ENCODE data around the gene RNF112.
"Not testable (repeated sequence)": the region's sequence is repeated elsewhere in the genome, so short reads cannot be mapped to it uniquely, and the experiment has no call there.

Gene RNF112

GRCh38 chr17:19414396-19415280, 3.6 kb downstream of the RNF112 start:
- no peak for DNase-seq

GRCh38 chr17:19415311-19415710, 4.3 kb downstream of the RNF112 start:
- DNase-seq, result peak in 1 of 2 experiments; percentile 12

DNA sequence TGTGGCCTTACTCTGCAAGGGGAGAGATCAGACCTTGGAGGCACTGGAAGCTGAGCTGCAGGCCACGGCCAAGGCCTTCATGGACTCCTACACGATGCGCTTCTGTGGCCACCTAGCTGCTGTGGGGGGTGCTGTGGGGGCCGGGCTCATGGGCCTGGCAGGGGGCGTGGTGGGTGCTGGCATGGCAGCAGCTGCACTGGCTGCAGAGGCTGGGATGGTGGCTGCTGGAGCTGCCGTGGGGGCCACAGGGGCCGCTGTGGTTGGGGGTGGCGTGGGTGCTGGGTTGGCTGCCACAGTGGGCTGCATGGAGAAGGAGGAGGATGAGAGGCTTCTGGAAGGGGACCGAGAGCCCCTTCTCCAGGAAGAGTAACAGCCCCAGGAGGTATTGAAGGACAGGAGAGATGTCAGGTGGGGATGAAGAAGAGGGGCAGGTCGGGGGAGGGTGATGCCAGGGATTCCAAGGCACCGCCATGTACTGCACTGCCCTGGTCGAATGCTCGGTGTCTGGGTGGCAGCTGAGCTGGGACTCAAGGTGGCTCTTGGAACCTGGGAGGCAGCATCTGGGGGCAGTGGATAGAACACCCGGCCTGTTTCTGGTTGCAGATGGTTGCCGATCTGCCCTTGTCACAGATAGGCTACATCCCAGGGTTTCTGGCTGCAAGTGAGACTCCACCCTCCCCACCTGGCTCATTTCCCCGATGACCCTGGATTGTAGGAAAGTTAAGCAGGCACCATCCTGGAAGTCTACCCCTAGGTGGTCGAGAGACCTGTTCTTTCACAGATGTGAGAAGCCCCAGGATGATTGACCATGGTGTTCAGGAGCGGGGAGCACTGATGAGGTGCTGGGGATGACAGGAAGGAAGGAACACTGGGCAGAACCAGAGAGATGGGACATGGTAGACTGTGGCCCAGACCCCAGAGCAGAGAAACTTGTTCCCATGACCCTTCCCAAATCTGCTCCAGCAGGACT, 5.1 kb downstream of the RNF112 start:
- peak in 1 of 2 experiments; percentile 46 for DNase-seq

DNA sequence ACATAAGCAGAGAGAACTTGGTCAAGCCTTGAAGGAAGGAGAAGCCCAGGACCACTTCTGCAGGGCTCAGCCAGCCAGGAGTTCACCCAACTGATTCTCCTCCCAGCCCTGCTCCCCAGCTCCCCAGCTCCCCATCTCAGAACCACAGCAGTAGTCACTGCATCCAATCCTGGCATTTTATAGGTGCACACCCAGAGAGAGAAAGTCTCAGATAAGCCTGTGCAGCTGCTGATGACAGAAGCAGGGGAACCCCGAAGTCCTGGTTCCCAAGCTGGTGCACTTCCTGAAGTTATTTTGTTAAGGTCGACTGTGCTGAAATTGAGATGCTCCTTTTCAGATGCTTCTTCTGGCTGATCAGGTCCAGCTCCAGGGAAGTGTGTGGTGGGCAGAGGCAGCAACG, 6.6 kb downstream of the RNF112 start:
- DNase-seq, result no peak

- no peak for DNase-seq
Observed at GRCh38 chr17:19418251-19418992, 7.4 kb downstream of the RNF112 start.

- DNase-seq, result no peak
Observed at GRCh38 chr17:19421219-19421618, 10.2 kb downstream of the RNF112 start.

- DNase-seq, result no peak
Observed at GRCh38 chr17:19421926-19422325, 10.9 kb downstream of the RNF112 start.

DNA sequence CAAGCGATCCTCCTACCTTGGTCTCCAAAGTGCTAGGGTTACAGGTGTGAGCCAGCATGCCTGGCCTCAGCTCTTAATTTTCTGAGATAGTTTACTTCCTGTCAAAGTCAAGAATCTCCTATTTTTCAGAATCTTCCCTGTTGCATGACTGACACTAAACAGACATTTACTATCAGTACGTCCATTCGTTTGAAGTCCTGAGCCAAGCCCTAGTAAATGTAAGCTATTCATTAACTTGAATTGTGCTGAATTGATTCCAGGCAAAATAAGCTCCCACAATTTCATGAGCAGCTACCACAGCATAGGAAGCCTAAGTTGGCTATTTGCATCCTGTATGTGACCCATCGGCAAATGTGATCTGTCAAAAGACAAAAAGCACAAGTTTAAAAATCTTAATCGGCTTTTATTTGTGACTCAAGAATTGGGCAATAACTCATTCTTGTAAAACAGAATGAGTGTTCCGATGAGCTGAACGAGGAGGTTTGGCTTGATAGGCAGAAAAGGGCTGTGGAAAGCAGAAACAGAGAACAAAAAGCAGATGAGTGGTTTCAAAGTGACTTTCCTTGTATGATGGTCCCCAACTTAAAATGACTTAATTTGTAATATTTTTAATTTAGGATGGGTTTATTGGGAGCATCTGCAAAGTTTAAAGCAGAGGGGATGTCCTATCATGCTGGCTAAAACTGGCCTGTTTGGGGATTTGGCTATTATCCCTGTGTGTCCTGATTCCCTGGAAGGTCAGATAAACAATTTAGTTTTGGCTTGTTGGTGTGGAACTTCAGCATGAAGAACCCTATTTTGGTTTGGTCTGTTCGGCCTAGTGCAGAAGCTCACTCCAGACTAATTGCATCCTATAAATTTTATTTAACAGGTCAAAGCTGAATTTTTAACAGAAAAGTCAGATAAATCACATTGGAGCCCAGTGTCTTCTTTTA, 14.2 kb downstream of the RNF112 start:
- no peak for DNase-seq

DNA sequence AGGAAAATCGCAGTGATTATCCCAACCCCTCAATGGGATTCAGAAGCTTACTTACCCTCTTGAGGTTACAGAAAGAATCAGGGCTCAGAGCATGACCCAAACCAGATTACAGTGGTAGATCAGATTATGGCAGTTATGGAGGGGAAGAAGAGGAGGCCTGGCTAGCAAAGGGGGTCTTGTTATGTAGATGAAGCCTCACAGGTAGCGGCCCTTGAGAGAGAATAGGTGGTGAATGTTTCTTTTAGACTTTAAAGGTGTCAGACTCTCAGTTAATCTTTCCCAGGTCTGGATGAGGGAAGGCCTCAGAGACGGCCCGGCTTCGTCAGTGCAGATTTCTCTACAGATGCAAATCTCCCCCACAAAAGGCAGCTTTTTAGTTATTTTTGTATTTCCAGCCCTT, 15.6 kb downstream of the RNF112 start:
- no peak for DNase-seq

DNA sequence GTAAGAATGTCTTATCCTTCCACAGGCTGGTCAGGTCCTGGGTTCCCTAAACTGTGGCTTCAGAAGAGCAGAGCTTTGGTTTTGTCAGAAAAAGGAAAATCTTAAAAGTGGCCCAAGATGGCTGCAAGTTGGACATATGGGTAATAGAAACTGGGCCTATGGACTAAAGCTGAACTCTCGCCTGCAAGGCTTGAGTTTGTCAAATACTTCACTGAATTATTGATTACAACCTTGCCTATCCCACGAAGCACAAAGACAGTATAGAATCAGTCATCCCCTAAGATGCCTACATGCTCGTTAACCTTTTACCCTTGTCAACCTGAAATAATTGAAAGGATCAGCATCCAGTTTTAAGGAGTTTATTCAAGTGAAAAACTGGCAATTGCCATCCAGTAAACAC, 20.7 kb downstream of the RNF112 start:
- DNase-seq, result no peak

GRCh38 chr17:19433255-19433654, 22.2 kb downstream of the RNF112 start:
- DNase-seq, result no peak

DNA sequence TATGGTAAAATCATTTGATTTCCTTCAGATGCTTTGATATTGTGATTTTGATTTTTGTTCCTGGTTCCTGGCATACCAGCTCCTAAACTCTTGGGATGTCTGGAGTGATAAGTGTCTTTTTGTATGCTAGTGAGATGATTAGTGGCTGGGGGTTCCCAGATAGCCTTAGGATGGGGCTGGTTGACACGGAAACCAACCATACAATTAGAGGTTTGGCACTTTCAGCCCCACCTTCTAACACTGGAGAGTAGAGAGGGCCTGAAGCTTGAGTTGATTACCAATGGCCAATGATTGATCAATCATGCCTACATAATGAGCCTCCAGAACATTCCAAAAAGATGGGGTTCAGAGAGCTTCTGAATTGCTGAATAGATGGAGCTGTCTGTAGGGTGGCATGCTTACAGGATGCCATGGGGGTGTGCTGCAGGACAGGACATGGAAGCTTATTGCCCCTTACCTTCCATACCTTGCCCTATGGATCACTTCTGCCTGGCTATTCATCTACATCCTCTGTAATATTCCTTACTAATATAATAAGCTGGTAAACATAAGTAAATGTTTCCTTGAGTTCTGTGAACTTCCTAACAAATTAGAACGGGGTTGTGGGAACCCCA, 22.8 kb downstream of the RNF112 start:
- DNase-seq, result no peak

- DNase-seq, result no peak
Observed at GRCh38 chr17:19440421-19440820, 29.4 kb downstream of the RNF112 start.

DNA sequence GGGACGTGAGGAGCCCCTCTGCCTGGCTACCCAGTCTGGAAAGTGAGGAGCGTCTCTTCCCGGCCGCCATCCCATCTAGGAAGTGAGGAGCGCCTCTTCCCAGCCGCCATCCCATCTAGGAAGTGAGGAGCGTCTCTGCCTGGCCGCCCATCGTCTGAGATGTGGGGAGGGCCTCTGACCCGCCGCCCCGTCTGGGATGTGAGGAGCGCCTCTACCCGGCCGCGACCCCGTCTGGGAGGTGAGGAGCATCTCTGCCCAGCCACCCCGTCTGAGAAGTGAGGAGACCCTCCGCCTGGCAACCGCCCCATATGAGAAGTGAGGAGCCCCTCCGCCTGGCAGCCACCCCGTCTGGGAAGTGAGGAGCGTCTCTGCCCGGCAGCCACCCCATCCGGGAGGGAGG, 30.3 kb downstream of the RNF112 start:
- not testable (repeated sequence) for DNase-seq

GRCh38 chr17:19442731-19443130, 31.7 kb downstream of the RNF112 start:
- DNase-seq, result no peak

- DNase-seq, result no peak
Observed at GRCh38 chr17:19443148-19443547, 32.1 kb downstream of the RNF112 start.

DNA sequence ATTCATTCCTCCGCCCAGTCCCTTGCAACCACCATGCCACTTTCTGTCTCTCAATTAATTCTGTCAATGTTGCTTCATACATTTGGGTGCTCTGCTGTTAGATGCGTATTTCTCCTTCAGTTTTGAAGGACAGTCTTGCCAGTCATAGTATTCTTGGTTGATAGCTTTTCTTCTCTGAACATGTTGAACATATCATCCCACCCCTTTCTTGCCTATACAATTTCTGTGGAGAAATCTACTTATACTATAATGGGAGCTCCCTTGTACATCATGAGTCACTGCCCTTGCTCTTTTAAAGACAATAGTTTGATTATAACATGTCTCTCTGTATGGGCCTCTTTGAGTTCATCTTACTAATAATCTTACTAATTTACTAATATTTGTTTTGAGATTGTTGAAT, 34.1 kb downstream of the RNF112 start:
- DNase-seq, result no peak

DNA sequence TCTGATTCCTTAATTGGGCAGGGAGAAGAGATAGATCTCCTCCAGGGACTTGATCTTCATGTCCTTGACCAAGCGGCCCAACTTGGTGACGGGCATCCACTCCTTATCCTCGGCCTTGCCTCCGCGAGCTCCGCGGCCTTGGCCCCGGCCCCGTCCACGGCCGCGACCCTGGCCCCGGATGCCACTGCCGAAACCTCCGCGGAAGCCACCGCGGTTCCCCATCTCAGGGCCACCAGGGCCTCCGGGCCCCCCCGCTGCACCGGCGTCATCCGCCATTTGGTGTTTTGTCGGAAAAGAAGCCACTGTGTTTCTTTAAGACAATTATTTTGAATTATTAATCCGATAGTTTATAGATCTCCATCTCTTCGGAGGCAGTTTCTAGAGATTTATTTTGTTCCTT, 35.5 kb downstream of the RNF112 start:
- not testable (repeated sequence) for DNase-seq

DNA sequence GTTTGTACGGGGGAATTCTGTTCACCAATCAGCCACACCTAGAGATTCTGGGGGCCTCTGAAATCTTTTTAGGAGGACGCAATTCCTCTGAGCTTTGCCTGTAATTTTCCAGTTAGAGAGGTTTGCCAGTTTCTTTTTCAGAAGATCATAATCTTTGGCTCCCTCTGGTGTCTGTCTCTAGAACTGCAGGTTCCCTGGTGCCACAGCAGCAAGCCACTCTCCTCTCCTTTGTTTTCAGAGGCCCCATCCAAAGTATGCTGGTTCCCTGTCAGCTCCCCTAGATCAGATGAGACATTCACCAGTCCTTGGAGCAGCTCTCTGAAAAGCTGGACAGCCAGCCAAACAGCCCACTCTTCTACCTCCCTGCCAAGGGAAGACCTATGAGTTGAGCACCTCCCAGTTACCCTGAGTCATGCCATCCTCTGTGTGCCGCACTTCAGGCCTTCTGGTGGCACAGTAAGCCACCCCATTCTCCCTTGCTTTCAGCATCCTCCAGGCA, 36.1 kb downstream of the RNF112 start:
- DNase-seq, result peak; percentile 50 to 74

DNA sequence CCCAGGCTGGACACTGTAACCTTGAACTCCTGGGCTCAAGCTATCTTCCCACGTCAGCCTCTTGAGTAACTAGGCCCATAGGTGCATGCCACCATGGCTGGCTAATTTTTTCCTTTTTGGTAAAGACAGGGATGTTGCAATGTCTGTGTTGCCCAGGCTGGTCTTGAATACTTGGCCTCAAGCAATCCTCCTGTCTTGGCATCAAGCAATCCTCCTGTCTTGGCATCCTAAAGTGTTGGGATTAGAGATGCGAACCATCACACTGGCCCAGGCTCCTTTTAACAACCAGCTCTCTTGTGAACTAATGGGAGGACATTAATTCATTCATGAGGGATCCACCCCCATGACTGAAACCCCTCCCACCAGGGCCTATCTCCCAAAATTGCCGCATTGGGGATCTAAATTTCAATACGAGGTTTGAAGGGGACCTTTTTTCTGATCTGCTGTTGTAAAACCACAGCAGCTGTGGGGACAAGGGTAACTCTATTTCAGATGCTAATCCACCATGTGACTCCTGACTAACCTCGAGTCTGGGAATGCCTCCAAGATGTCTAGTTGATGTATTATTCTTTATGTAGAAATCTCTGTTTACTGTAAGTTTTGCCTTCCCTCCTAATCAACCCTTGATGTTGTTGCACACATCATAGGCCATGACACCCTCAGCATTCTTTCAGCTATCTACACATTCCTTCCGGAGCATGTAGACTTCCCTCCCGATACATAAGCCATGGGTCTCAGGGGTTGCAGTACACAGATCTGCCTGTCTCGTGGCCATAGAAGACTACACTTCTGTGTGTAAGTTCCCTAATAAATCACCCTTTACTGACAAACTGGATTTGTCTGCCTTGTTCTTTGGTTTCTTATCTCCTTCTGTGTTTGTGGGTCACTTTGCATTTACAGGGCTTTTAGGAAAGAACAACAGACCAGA, 37.6 kb downstream of the RNF112 start:
- DNase-seq, result peak in 1 of 2 experiments; percentile 45

Data from NCI-H524 (cell line).